RKO (cell line): ENCODE data around the gene DENND4C.
"Not testable (repeated sequence)": the region's sequence is repeated elsewhere in the genome, so short reads cannot be mapped to it uniquely, and the experiment has no call there.

Experiments used
- DNase-seq: peaks from one replicate; pipeline ENCODE4 v3.0.0-alpha.2; 2016; ENCODE audit warnings: low spot score

Gene DENND4C

DNA sequence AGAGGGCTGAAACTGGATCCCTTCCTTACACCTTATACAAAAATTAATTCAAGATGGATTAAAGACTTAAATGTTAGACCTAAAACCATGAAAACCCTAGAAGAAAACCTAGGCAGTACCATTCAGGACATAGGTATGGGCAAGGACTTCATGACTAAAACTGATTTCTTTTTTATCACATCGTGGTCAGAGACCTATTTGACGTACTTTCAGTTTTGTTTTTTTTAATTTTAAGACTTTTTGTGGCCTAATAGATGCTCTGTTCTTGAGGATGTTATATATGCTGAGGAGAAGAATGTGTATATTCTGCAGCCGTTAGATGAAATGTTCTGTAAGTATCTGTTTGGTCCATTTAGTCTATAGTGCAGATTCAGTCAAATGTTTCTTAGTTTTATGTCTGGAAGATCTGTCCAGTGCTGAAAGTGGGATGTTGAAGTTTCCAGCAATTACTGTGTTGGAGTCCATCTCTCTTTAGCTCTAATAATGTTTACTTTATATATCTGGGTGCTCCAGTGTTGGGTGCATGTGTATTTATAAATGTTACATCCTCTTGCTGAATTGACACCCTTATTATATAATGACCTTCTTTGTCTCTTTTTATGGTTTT lies 36.4 kb downstream of the DENND4C start:
- DNase-seq: not testable (repeated sequence)

DNA sequence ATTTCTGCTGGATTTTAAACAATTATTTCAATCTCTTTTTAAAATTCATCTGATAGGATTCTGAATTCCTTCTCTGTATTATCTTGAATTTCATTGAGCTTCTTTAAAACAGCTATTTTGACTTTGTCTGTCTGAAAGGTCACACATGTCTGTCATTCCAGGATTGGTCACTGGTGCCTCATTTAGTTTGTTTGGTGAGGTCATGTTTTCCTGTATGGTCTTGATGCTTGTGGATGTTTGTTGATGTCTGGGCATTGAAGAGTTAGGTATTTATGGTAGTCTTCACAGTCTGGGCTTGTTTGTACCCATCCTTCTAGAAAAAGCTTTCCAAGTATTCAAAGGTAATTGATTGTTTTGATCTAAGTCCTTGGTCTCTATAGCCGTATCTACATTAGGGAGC lies 39.1 kb downstream of the DENND4C start:
- no peak for DNase-seq

DNA sequence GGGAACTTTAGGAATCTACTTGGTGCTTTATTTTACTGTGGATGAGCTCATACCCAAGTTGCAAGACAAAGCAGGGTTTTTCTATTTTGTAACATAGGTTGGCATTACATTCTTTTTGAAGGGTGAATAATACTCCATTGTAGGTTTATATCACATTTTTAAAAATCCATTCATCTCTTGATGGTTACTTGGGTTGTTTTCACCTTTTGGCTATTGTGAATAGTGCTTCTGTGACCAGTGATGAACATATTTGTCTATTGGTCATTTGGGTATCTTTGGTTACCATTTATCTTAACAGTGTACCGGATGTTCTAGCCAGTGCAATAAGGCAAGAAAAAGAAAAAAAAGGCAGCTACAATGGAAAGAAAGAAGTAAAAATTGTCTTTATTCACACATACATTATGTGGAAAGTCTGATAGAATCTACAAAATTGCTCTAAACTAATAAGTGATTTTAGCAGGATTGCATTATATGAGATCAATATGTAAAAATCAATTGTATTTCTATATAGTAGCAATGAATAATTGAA lies 40.0 kb downstream of the DENND4C start:
- no peak for DNase-seq

- DNase-seq: no peak
Observed at GRCh38 chr9:19271081-19271480, 40.6 kb downstream of the DENND4C start.

DNA sequence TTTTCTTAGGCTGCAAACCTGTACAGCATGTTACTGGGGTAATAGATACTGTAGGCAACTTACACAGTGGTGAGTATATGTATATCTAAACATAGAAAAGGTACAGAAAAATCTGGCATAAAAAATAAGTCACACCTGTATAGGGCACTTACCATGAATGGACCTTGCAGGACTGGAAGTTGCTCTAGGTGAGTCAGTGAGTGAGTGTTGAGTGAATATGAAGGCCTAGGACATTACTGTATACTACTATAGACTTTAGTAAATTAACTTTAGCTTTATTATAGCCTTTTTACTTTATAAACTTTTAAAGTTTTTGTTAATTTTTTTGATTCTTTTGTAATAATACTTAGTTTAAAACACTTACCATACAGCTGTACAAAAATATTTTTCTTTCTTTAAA lies 51.3 kb downstream of the DENND4C start:
- no peak for DNase-seq

- no peak for DNase-seq
Observed at GRCh38 chr9:19283072-19283710, 52.7 kb downstream of the DENND4C start.

DNA sequence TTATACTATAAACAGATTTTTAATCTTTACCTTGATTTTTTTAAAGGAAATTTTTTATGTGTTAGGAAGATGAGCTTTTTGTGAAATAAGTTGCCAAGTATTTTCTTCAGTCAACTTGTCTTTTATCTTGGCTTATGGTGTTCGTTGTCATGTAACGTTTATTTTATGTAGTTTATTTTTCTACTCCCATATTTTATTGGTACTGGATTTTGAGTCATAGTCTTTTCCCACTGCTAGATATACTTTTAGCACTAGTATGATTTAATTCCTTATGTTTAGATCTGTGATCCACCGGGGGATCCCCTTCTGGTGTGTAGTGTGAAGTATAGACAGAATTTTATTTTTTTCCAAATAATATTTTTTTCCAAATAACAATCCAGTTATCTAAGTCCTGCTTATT lies 54.2 kb downstream of the DENND4C start:
- DNase-seq: no peak

GRCh38 chr9:19286634-19287188 lies 56.2 kb downstream of the DENND4C start:
- DNase-seq: no peak

DNA sequence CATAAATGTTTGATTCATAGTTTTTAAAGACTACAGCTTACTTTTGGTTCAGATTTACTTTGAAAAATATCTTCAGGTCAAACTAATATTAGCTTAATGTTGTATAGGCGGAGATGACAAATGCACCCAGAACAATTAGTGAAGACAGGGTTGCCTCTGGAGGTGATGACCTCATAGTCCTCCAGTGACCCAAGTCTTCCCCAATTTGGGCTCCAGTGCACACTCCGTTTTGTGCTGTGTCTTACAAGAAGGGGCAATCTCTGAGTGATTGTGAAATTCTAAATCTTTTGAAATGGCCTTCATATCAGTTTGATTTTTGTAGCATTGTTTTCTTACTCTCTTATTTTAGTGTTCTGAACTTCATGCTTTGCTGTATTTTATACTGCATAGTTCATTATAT lies 57.6 kb downstream of the DENND4C start:
- DNase-seq: no peak

DNA sequence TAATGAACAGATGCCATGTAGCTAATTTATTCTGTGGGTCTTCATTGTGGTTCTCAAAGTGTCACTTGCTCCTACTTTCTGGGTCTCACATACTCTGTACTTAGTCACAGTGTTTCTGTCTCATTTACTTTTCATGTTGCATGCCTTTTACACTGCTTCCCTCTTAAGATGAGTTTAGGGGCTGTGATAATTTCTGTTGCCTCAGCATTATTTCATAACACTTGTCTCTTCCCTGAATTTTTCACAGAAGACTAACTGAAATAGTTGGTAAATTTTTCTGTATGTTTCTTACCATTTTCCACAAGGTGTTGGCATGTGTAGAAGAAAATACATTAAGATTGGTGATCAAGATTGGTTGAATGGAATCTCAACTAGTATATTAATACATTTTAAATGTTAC lies 59.6 kb downstream of the DENND4C start:
- no peak for DNase-seq

DNA sequence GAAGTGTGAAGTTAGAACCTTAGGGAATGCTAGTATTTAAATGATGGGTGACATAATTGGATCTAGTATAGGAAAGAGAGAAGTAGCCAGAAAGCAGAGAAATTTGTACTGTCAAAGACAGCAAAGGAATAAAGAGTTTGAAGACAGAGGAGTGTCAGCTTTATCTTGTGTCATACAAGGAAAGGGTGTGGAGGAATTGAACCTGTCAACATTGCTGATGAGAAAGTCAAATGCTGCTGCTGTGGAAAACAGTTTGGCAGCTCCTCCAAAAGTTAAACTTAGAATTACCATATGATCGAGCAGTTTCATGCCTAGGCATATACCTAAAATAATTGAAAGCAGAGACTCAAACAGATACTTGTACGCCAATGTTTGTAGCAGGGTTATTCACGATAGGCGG lies 63.7 kb downstream of the DENND4C start:
- no peak for DNase-seq

DNA sequence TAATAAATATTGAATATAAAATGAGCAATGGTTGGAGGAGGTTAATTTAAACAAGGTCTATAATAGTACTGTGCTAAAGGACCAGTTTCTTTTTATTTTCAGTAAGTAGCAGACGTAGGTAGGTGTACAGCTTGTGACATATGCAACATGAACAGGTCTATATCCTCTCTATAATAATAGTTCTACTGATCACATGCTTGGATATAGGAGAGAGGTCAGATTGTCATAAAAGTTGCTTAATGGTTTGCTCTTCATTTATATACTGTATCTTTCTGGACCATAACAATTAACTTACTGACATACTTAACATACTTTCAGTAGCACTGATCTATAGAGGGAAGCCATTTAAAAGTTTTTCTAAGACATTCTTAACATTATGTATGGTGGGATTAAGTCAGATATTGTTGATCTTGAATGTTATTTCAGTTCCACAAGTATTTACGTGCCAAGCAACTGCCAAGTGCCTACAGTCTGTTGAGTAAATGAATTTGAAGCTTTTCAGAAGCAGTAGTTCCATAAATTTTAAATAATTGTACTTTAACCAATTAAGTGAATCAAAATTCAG lies 68.0 kb downstream of the DENND4C start:
- DNase-seq: no peak

DNA sequence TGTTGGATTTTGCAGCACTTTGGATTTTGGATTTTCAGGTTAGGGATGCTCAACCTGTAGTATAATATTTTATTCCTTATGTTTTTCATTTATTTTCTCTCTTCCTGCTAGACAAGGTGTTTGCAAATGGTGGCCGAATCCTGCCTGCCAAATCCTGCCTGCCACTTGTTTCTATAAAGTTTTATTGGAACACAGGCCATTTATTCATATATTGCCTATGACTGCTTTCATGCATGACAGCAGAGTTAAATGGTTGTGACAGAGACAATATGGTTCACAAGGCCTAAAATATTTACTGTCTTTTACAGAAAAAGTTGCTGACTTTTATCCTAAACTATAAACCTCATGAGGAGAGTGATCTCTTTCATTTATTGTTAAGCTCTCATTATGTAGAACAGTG lies 72.7 kb downstream of the DENND4C start:
- DNase-seq: no peak

- no peak for DNase-seq
Observed at GRCh38 chr9:19306568-19306967, 76.1 kb downstream of the DENND4C start.

GRCh38 chr9:19310246-19310645 lies 79.8 kb downstream of the DENND4C start:
- no peak for DNase-seq

DNA sequence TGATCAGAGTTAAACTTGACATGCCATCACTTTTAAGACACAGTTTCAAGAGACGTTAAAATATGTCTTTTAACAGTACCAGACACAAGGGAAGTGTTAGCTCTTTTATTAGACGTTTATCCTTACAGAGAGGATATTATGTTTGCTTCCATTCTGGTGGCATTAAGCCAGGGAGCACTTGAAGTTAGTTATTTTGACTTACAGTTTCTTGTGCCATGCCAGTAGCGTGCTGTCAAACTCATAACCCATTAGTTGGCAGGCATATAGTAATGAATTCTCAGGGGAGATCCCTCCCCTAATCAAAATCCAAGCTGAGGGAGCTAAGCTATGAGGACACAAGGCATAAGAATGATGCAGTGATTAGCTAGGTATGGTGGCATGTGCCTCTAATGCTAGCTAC lies 83.1 kb downstream of the DENND4C start:
- no peak for DNase-seq

- DNase-seq: no peak
Observed at GRCh38 chr9:19320495-19320894, 90.0 kb downstream of the DENND4C start.

DNA sequence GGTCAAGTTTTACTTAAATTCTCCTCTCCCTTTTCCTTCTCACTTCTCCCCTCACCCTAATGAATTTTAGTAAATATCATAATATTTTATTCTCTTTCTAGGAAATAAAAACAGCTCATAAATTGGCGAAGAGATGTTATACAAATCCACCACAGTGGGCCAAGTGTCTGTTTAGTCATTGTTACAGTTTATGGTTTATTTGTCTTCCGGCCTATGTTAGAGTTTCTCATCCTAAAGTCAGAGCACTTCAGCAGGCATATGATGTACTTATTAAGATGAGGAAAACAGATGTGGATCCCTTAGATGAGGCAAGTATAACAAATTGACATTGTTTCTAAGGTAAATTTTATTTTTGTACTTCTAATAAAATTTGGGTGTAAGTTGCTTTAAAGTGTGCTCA lies 101.4 kb downstream of the DENND4C start:
- no peak for DNase-seq

GRCh38 chr9:19336166-19336565 lies 105.7 kb downstream of the DENND4C start:
- DNase-seq: no peak

DNA sequence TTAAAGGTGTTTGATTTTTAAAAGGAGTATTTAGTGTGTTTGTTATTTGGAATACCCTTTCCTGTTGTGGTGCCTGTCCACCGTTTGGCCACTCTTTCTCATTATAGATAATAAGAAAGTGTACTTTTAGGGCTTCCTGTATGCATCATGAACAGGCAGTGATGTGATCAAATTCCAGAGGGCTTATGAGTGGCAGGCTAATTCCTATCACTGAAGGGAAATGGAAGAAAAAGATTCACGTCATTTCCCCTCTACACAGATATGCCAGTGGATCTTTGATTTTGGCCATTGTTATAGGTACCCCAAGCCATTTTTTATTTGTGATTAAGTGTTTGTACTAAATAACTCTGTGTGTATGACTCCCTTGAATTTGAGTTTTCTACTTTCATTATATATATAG lies 112.5 kb downstream of the DENND4C start:
- DNase-seq: no peak

DNA sequence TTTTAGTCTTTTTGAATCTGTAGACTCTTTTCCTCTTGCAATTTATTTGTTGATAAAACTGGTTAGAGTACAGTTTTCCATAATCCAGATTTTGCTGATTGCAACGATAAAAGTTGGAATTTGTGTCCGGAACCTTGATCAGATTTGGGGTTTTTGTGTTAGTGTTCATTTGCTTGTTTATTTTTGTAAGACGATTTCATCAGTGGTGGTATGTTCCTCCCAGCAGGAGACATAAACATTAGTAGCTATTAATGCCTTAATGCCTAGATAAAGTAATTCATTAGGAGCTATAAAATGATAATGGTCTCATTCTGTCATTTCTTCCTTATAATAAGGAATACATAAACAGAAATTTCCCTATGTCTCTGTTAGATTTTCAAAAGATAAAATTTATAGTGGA lies 128.2 kb downstream of the DENND4C start:
- no peak for DNase-seq

DNA sequence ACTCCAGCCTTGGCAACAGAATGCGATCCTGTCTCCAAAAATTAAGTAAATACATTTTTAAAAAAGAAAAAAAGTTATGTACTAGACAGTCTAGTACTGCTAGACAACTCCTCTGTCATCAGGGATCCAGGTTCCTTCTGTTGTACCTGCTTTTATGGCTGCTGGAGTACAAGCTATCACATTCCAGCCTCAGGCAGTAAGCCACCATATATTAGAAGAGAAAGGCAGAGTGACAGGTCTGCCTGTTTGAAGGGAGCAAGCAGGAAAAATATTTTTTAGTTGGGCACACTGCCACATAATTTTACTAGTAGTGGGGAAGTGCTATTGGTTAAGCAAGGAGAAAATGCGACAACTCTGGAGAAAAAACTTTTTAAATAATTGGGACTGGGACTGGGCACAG lies 138.6 kb downstream of the DENND4C start:
- no peak for DNase-seq

- DNase-seq: peak; percentile 72
Observed at GRCh38 chr9:19371942-19372341, 141.4 kb downstream of the DENND4C start.
